ENCODE data around the gene UHRF1. TPM values are rescaled to one million over a fixed set of nuclear protein-coding genes. Genes with fewer than 3 reads are reported as not detected.

The UHRF1 gene
- total RNA-seq, 1 donor from 2014 or later: 10.4 TPM

- peak; percentile 77 for DNase-seq
- Mint-ChIP-seq H3K27me3 (ENCODE audit: unreplicated experiment) (peaks cover 11% of the 10 kb centered on the region), H3K27ac (ENCODE audit: unreplicated experiment) (peak overlapping the region; percentile 78), H3K9me3 (ENCODE audit: unreplicated experiment) (peaks cover 7% of the 10 kb centered on the region), H3K4me3 (ENCODE audit: unreplicated experiment) (peak overlapping the region; percentile 68), H3K36me3 (ENCODE audit: unreplicated experiment) (no peaks in the 10 kb centered on the region), H3K4me1 (ENCODE audit: low read depth, unreplicated experiment) (peaks cover 63% of the 10 kb centered on the region)
- no peak for TF ChIP-seq CTCF (IDR thresholded peaks at IDR 0.05; ENCODE audit: partially characterized antibody, unreplicated experiment)
Measured at GRCh38 chr19:4988770-4989251, 79.5 kb downstream of the UHRF1 start.

GRCh38 chr19:4990306-4990705, 81.0 kb downstream of the UHRF1 start:
- no peaks in the 10 kb centered on the region for H3K36me3 Mint-ChIP-seq (ENCODE audit: unreplicated experiment)
- peak overlapping the region; percentile 74 for H3K27ac Mint-ChIP-seq (ENCODE audit: unreplicated experiment)
- H3K4me3 Mint-ChIP-seq (ENCODE audit: unreplicated experiment): no peak overlapping the region
- TF ChIP-seq CTCF (IDR thresholded peaks at IDR 0.05; ENCODE audit: partially characterized antibody, unreplicated experiment): no peak
- H3K27me3 Mint-ChIP-seq (ENCODE audit: unreplicated experiment): peaks cover 6% of the 10 kb centered on the region
- DNase-seq: no peak
- peaks cover 55% of the 10 kb centered on the region for H3K4me1 Mint-ChIP-seq (ENCODE audit: low read depth, unreplicated experiment)
- peaks cover 7% of the 10 kb centered on the region for H3K9me3 Mint-ChIP-seq (ENCODE audit: unreplicated experiment)

- Mint-ChIP-seq H3K27ac (ENCODE audit: unreplicated experiment) (peak overlapping the region; percentile 85), H3K4me3 (ENCODE audit: unreplicated experiment) (peak overlapping the region; percentile 46), H3K36me3 (ENCODE audit: unreplicated experiment) (no peaks in the 10 kb centered on the region), H3K9me3 (ENCODE audit: unreplicated experiment) (peaks cover 7% of the 10 kb centered on the region), H3K4me1 (ENCODE audit: low read depth, unreplicated experiment) (peaks cover 45% of the 10 kb centered on the region), H3K27me3 (ENCODE audit: unreplicated experiment) (peaks cover 5% of the 10 kb centered on the region)
- TF ChIP-seq CTCF (IDR thresholded peaks at IDR 0.05; ENCODE audit: partially characterized antibody, unreplicated experiment): no peak
- DNase-seq: no peak
Measured at GRCh38 chr19:4991538-4991937, 82.2 kb downstream of the UHRF1 start.

GRCh38 chr19:4991996-4992698, 82.8 kb downstream of the UHRF1 start:
- peak overlapping the region; percentile 46 for H3K4me3 Mint-ChIP-seq (ENCODE audit: unreplicated experiment)
- peaks cover 44% of the 10 kb centered on the region for H3K4me1 Mint-ChIP-seq (ENCODE audit: low read depth, unreplicated experiment)
- no peaks in the 10 kb centered on the region for H3K36me3 Mint-ChIP-seq (ENCODE audit: unreplicated experiment)
- TF ChIP-seq CTCF (IDR thresholded peaks at IDR 0.05; ENCODE audit: partially characterized antibody, unreplicated experiment): no peak
- peaks cover 5% of the 10 kb centered on the region for H3K27me3 Mint-ChIP-seq (ENCODE audit: unreplicated experiment)
- peak overlapping the region; percentile 85 for H3K27ac Mint-ChIP-seq (ENCODE audit: unreplicated experiment)
- H3K9me3 Mint-ChIP-seq (ENCODE audit: unreplicated experiment): peaks cover 7% of the 10 kb centered on the region
- DNase-seq: no peak

GRCh38 chr19:4993683-4994082, 84.4 kb downstream of the UHRF1 start:
- Mint-ChIP-seq H3K36me3 (ENCODE audit: unreplicated experiment) (no peaks in the 10 kb centered on the region), H3K4me1 (ENCODE audit: low read depth, unreplicated experiment) (peaks cover 30% of the 10 kb centered on the region), H3K27ac (ENCODE audit: unreplicated experiment) (no peak overlapping the region), H3K27me3 (ENCODE audit: unreplicated experiment) (peaks cover 3% of the 10 kb centered on the region), H3K4me3 (ENCODE audit: unreplicated experiment) (peak overlapping the region; percentile 15), H3K9me3 (ENCODE audit: unreplicated experiment) (peaks cover 6% of the 10 kb centered on the region)
- TF ChIP-seq CTCF (IDR thresholded peaks at IDR 0.05; ENCODE audit: partially characterized antibody, unreplicated experiment): no peak
- DNase-seq: no peak
